ENCODE results near the gene PLA1A.
"Not testable (repeated sequence)": the region's sequence is repeated elsewhere in the genome, so short reads cannot be mapped to it uniquely, and the experiment has no call there.

PLA1A gene, protein sequence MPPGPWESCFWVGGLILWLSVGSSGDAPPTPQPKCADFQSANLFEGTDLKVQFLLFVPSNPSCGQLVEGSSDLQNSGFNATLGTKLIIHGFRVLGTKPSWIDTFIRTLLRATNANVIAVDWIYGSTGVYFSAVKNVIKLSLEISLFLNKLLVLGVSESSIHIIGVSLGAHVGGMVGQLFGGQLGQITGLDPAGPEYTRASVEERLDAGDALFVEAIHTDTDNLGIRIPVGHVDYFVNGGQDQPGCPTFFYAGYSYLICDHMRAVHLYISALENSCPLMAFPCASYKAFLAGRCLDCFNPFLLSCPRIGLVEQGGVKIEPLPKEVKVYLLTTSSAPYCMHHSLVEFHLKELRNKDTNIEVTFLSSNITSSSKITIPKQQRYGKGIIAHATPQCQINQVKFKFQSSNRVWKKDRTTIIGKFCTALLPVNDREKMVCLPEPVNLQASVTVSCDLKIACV

GRCh38 chr3:119597548-119598288, at the start of gene PLA1A:
TSS of gene PLA1A (plus strand) at chr3:119597885. CDS start at chr3:119597914, 29 bp downstream.
- Mint-ChIP-seq H3K27ac (no peak within 1 kb of the TSS), H3K27me3 (ENCODE audit: low read depth, poor library complexity) (peaks cover 19% of the 10 kb centered on the region), H3K4me1 (peaks cover 36% of the 10 kb centered on the region), H3K36me3 (ENCODE audit: low read depth) (no peaks in the 10 kb centered on the region), H3K4me3 (no peak within 1 kb of the TSS), H3K9me3 (no peaks in the 10 kb centered on the region)
- TF ChIP-seq CTCF (IDR thresholded peaks at IDR 0.05), result no peak
- no peak for DNase-seq

DNA sequence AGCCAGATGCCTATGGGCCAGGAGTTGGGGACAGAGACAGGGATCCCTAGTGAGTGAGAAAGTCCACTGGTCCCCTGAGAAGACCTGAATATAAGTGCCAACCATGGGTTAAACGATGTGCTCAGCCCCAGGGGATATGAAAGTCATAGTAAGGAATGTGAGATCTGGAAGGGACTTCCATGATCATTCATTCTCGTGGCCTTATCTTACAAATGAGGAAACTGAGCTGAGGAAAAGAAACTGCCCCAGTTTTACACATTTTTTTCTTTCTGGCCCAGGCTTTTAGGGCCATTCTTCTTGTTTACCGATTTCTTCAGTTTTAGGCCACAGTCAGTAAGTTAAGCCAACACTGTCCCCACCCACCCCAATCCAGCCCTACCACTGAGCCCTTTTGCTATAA, 49.3 kb upstream of the PLA1A start:
- Mint-ChIP-seq H3K36me3 (ENCODE audit: low read depth) (no peaks in the 10 kb centered on the region), H3K9me3 (no peaks in the 10 kb centered on the region), H3K4me3 (no peak overlapping the region), H3K27ac (no peak overlapping the region), H3K27me3 (ENCODE audit: low read depth, poor library complexity) (peaks cover 11% of the 10 kb centered on the region), H3K4me1 (no peaks in the 10 kb centered on the region)
- no peak for TF ChIP-seq CTCF (IDR thresholded peaks at IDR 0.05)
- no peak for DNase-seq

DNA sequence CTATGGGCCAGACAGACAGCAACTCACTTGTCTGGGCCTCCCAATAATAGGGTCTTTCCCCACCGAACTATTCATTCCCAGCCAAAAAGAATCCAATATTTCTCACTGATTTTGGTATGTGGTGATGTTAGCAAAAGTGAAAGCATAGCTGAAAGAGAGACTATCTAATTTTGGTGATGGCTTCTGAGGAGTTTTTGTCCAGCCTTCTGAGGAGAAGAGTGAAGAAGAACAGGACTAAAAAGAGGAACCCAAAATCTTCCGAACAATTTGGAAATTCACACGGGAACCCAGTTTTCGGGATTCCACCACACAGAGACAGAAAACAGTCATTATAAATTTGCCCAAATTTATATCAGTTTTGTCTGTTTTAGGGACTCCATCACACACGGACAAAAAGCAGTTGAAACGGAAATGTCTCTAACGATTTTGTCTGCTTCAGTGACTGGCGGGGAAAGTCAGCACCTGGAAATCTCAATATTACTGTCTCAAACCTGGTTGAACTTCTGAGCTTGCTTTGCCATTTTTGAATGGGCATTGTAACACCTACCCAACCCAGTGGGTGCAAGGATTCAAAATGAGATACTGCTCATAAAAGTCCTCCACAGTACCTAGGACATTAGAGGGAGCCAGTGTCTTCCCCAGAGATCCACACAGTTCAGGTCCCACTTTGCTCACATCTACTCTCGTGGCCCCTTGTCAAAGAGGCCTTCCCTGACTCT, 47.3 kb upstream of the PLA1A start:
- no peak for DNase-seq
- H3K27ac Mint-ChIP-seq, result no peak overlapping the region
- H3K9me3 Mint-ChIP-seq, result no peaks in the 10 kb centered on the region
- H3K27me3 Mint-ChIP-seq (ENCODE audit: low read depth, poor library complexity), result peaks cover 11% of the 10 kb centered on the region
- TF ChIP-seq CTCF (IDR thresholded peaks at IDR 0.05), result no peak
- H3K4me3 Mint-ChIP-seq, result no peak overlapping the region
- no peaks in the 10 kb centered on the region for H3K36me3 Mint-ChIP-seq (ENCODE audit: low read depth)
- H3K4me1 Mint-ChIP-seq, result peaks cover 5% of the 10 kb centered on the region

DNA sequence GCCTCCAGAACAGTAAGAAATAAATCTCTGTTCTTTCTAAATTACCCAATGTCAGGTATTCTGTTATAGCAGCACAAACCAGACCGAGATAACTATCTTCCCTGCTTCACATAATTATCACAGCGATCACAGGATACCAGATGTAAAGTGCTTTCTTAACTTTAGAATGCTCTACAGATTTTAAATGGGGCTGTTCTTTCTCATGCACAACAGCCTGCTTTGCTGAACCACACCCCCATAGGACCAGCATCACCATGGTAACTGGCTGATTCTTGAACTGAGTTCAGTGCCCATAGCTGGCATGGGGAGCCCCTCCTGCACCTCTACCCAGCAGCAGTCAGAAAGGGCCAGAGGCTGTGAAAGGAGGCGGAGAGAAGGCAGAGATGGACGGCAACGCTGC, 46.1 kb upstream of the PLA1A start:
- Mint-ChIP-seq H3K36me3 (ENCODE audit: low read depth) (no peaks in the 10 kb centered on the region), H3K27me3 (ENCODE audit: low read depth, poor library complexity) (peaks cover 9% of the 10 kb centered on the region), H3K9me3 (no peaks in the 10 kb centered on the region), H3K4me1 (peaks cover 5% of the 10 kb centered on the region), H3K27ac (no peak overlapping the region), H3K4me3 (no peak overlapping the region)
- no peak for DNase-seq
- no peak for TF ChIP-seq CTCF (IDR thresholded peaks at IDR 0.05)

DNA sequence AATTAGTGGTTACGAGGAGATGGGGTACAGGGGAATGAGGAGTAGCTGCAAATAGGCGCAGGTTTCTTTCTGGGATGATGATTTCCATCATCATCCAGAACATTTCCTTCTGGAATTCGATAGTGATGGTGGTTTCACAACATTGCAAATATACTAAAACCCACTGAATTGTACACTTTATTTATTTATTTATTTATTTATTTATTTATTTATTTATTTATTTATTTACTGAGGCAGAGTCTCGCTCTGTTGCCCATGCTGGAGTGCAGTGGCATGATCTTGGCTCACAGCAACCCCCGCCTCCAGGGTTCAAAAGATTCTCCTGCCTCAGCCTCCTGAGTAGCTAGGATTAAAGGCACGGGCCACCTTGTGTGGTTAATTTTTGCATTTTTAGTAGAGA, 44.8 kb upstream of the PLA1A start:
- not testable (repeated sequence) for H3K36me3 Mint-ChIP-seq (ENCODE audit: low read depth)

GRCh38 chr3:119553823-119554415, 43.8 kb upstream of the PLA1A start:
- DNase-seq, result no peak
- Mint-ChIP-seq H3K9me3 (no peaks in the 10 kb centered on the region), H3K27me3 (ENCODE audit: low read depth, poor library complexity) (peaks cover 7% of the 10 kb centered on the region), H3K4me1 (peaks cover 5% of the 10 kb centered on the region), H3K27ac (no peak overlapping the region), H3K4me3 (no peak overlapping the region), H3K36me3 (ENCODE audit: low read depth) (no peaks in the 10 kb centered on the region)
- no peak for TF ChIP-seq CTCF (IDR thresholded peaks at IDR 0.05)

More for the DNA sequence above, 44.8 kb upstream of the PLA1A start:
- DNase-seq; H3K27ac Mint-ChIP-seq; H3K9me3 Mint-ChIP-seq; H3K4me3 Mint-ChIP-seq; H3K27me3 Mint-ChIP-seq (ENCODE audit: low read depth, poor library complexity); H3K4me1 Mint-ChIP-seq: not testable (repeated sequence)
